ENCODE results near the gene CCL26.
"Not testable (repeated sequence)": the region's sequence is repeated elsewhere in the genome, so short reads cannot be mapped to it uniquely, and the experiment has no call there.

The CCL26 gene

GRCh38 chr7:75772081-75773077, at the start of gene CCL26:
TSS of gene CCL26 (minus strand) at chr7:75772211. CDS start at chr7:75772176, 35 bp downstream.
- no peak for DNase-seq

GRCh38 chr7:75820688-75821087, 48.7 kb upstream of the CCL26 start:
- DNase-seq = no peak

GRCh38 chr7:75819711-75820110, 47.7 kb upstream of the CCL26 start:
- DNase-seq = no peak

- DNase-seq = no peak
Observed at GRCh38 chr7:75818472-75818871, 46.5 kb upstream of the CCL26 start.

- DNase-seq = no peak
Observed at GRCh38 chr7:75817116-75817515, 45.1 kb upstream of the CCL26 start.

- no peak for DNase-seq
Observed at GRCh38 chr7:75815418-75816064, 43.5 kb upstream of the CCL26 start.

GRCh38 chr7:75814407-75814947, 42.5 kb upstream of the CCL26 start:
- no peak for DNase-seq

GRCh38 chr7:75813781-75814236, 41.8 kb upstream of the CCL26 start, which contains the start of gene CCL24:
TSS of gene CCL24 (minus strand) at chr7:75813806. CDS start at chr7:75813715, 91 bp downstream.
- no peak for DNase-seq

- no peak for DNase-seq
Observed at GRCh38 chr7:75813084-75813483, 41.1 kb upstream of the CCL26 start.

GRCh38 chr7:75811894-75812678, 40.1 kb upstream of the CCL26 start:
- DNase-seq = no peak

- no peak for DNase-seq
Observed at GRCh38 chr7:75809396-75809795, 37.4 kb upstream of the CCL26 start.

GRCh38 chr7:75808106-75808505, 36.1 kb upstream of the CCL26 start:
- DNase-seq = no peak

- DNase-seq = no peak
Observed at GRCh38 chr7:75807452-75807851, 35.4 kb upstream of the CCL26 start.

- no peak for DNase-seq
Observed at GRCh38 chr7:75806560-75807307, 34.7 kb upstream of the CCL26 start.

GRCh38 chr7:75804705-75805104, 32.7 kb upstream of the CCL26 start:
- DNase-seq = no peak

- DNase-seq = no peak
Observed at GRCh38 chr7:75804004-75804403, 32.0 kb upstream of the CCL26 start.

GRCh38 chr7:75802552-75802821, 30.5 kb upstream of the CCL26 start:
- no peak for DNase-seq

GRCh38 chr7:75798770-75799169, 26.8 kb upstream of the CCL26 start:
- no peak for DNase-seq

- no peak for DNase-seq
Observed at GRCh38 chr7:75796420-75796819, 24.4 kb upstream of the CCL26 start.

- DNase-seq = no peak
Observed at GRCh38 chr7:75795831-75796285, 23.8 kb upstream of the CCL26 start.

GRCh38 chr7:75793676-75794075, 21.7 kb upstream of the CCL26 start:
- no peak for DNase-seq

- DNase-seq = not testable (repeated sequence)
Observed at GRCh38 chr7:75792567-75792966, 20.6 kb upstream of the CCL26 start.
